ENCODE results near the gene RASGRF2.
"Not testable (repeated sequence)": the region's sequence is repeated elsewhere in the genome, so short reads cannot be mapped to it uniquely, and the experiment has no call there.

Gene RASGRF2

DNA sequence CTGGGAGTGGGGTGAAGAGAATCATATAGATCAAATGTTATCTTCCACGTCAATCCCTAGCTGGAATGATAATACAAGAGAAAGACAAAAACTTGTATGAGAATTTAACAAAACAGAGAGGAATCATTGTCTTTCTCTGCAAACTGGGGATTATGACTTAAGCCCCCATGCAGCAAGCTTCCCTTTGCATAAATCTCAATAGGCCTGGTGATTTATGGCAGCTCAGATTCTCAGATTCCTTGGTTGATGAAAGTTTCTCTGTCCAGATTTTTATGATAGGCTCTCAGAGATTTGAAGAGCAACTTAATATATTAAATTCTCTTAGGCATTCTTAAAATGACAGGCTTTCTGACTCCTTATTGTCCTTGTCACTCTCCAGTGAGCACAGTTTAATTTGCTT is 56.0 kb downstream of the RASGRF2 start:
- intact Hi-C loops (cut with DNase I; ENCODE audit: low total_unique reads), result no loop called here
- H3K27ac ChIP-seq, result no peak overlapping the region
- no peaks in the 10 kb centered on the region for H3K9me3 ChIP-seq
- TF ChIP-seq, protein P1, sequence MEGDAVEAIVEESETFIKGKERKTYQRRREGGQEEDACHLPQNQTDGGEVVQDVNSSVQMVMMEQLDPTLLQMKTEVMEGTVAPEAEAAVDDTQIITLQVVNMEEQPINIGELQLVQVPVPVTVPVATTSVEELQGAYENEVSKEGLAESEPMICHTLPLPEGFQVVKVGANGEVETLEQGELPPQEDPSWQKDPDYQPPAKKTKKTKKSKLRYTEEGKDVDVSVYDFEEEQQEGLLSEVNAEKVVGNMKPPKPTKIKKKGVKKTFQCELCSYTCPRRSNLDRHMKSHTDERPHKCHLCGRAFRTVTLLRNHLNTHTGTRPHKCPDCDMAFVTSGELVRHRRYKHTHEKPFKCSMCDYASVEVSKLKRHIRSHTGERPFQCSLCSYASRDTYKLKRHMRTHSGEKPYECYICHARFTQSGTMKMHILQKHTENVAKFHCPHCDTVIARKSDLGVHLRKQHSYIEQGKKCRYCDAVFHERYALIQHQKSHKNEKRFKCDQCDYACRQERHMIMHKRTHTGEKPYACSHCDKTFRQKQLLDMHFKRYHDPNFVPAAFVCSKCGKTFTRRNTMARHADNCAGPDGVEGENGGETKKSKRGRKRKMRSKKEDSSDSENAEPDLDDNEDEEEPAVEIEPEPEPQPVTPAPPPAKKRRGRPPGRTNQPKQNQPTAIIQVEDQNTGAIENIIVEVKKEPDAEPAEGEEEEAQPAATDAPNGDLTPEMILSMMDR (IDR thresholded peaks at IDR 0.05), result no peak
- no peaks in the 10 kb centered on the region for H3K27me3 ChIP-seq
- no peak overlapping the region for H3K4me3 ChIP-seq
- no peaks in the 10 kb centered on the region for H3K4me1 ChIP-seq
- no peaks in the 10 kb centered on the region for H3K36me3 ChIP-seq
- DNase-seq, result no peak

DNA sequence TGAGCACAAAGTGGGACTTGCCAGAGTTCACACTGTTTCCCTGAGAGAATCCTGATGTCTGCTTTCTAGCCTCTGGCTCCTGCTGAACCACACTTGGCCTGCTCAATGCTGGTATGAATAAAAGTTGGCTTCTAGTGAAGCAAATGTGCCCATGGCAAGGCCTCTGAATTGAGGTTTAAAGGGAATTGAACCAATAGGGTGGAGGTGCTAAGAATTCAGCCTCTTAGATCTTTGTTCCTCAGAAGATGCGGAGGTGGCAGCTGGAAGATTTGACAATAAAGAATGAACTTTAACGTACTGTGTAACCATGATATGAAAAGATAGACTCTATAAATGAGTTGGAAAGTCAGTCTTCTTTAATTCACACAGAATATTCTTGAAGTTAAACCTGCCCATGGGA is 57.2 kb downstream of the RASGRF2 start:
- no peak for DNase-seq
- no peaks in the 10 kb centered on the region for H3K36me3 ChIP-seq
- TF ChIP-seq, protein P1 (IDR thresholded peaks at IDR 0.05), result no peak
- H3K27me3 ChIP-seq, result no peaks in the 10 kb centered on the region
- no peaks in the 10 kb centered on the region for H3K9me3 ChIP-seq
- intact Hi-C loops (cut with DNase I; ENCODE audit: low total_unique reads), result no loop called here
- no peak overlapping the region for H3K27ac ChIP-seq
- H3K4me1 ChIP-seq, result no peaks in the 10 kb centered on the region
- H3K4me3 ChIP-seq, result no peak overlapping the region

DNA sequence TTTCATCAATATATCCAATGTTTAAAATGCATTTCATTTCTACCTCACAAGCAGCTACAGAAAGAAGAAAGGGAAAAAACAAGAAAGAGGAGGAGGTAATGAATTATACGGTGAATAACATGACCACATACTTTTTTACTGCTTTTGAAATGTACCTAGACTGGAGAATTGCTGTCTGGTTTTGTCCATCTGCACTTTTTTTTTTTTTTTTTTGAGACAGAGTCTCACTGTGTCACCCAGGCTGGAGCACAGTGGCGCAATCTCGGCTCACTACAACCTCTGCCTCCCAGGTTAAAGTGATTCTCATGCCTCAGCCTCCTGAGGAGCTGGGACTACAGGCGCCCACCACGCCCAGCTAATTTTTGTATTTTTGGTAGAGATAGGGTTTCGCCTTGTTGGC is 58.4 kb downstream of the RASGRF2 start:
- DNase-seq; H3K4me3 ChIP-seq; H3K27me3 ChIP-seq; intact Hi-C loops (cut with DNase I; ENCODE audit: low total_unique reads); H3K4me1 ChIP-seq; H3K27ac ChIP-seq; H3K36me3 ChIP-seq; H3K9me3 ChIP-seq: not testable (repeated sequence)

DNA sequence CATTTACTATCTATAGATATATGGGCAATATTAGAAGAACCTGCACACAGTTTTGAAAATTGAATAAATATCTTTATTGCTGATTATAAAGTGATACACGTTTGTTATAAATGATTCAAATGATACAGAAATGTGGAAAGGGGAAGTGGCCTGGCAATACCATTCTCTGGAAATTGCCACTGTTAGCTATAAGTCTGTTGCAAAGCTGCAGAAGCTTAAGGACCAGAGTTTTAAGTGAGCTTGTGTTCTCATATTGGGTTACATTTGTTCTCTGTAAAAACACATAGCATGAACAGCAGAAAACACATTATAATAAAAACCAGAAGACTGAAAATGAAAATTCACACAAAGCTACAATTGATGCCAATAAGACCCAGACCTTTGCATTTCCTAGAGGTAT is 59.6 kb downstream of the RASGRF2 start:
- TF ChIP-seq, protein P1 (IDR thresholded peaks at IDR 0.05), result no peak
- Histone ChIP-seq H3K9me3 (no peaks in the 10 kb centered on the region), H3K4me3 (no peak overlapping the region), H3K4me1 (no peaks in the 10 kb centered on the region), H3K27ac (no peak overlapping the region), H3K27me3 (no peaks in the 10 kb centered on the region), H3K36me3 (no peaks in the 10 kb centered on the region)
- DNase-seq, result no peak
- intact Hi-C loops (cut with DNase I; ENCODE audit: low total_unique reads), result no loop called here

DNA sequence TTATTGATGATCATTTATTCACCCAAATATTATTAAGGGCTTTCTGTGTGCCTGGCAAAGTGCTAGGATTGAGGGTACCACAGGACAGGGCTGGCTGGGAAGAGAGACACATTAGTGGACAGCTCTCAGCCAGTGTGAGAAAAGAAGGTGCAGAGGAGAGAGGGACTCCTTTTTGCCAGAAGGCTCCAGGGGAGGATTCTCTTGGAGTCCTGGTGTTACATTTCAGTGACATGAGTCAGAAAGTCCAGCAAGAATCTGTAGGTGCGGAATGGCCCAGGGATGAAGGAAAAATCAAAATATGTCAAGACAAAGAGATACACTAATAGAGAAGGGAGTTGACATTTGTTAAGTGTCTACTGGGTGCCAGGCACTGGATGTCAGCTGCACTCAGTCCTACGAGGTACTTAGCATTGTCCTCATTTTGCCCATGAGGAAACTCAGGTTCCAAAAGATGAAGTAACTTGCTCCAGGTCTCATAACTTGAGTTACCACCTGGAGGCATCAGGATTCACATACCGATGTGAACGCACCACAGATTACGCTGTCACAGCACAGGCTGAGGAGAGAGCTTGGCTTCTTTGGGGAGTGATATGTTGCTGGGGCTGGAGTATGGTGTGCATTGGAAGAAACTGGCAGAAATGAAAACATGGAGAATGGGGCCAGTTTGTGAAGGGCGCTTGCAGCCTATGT is 60.5 kb downstream of the RASGRF2 start:
- no peak for DNase-seq
- no peaks in the 10 kb centered on the region for H3K9me3 ChIP-seq
- H3K27ac ChIP-seq, result no peak overlapping the region
- H3K27me3 ChIP-seq, result no peaks in the 10 kb centered on the region
- H3K4me3 ChIP-seq, result no peak overlapping the region
- TF ChIP-seq, protein P1 (IDR thresholded peaks at IDR 0.05), result no peak
- H3K36me3 ChIP-seq, result no peaks in the 10 kb centered on the region
- no peaks in the 10 kb centered on the region for H3K4me1 ChIP-seq
- intact Hi-C loops (cut with DNase I; ENCODE audit: low total_unique reads), result no loop called here

DNA sequence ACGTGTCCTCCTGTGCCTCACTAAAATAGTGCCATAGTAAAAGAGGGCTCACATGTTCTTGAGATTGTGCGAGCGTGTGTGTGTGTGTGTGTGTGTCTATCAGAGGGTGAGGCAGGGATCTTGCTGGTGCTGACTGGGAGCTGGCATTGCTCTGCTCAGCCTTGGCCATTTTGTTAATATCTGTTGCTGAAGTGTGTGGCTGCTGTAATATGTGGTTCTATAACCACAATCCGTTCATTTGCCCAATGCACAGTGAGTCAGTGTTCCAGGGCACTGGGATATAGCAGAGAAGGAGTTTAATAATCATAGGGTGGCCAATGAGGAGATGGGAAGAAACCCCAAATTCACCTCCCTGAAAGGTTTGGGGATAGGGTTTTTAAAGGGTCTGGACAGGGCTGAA is 61.3 kb downstream of the RASGRF2 start:
- Histone ChIP-seq H3K9me3 (no peaks in the 10 kb centered on the region), H3K36me3 (no peaks in the 10 kb centered on the region), H3K27me3 (no peaks in the 10 kb centered on the region), H3K4me1 (no peaks in the 10 kb centered on the region), H3K27ac (no peak overlapping the region), H3K4me3 (no peak overlapping the region)
- intact Hi-C loops (cut with DNase I; ENCODE audit: low total_unique reads), result no loop called here
- DNase-seq, result no peak
- TF ChIP-seq, protein P1 (IDR thresholded peaks at IDR 0.05), result no peak

Measured in tibial artery (tissue), 4 donors.